Measurements from ENCODE around the gene CYB5D1.

Gene CYB5D1

DNA sequence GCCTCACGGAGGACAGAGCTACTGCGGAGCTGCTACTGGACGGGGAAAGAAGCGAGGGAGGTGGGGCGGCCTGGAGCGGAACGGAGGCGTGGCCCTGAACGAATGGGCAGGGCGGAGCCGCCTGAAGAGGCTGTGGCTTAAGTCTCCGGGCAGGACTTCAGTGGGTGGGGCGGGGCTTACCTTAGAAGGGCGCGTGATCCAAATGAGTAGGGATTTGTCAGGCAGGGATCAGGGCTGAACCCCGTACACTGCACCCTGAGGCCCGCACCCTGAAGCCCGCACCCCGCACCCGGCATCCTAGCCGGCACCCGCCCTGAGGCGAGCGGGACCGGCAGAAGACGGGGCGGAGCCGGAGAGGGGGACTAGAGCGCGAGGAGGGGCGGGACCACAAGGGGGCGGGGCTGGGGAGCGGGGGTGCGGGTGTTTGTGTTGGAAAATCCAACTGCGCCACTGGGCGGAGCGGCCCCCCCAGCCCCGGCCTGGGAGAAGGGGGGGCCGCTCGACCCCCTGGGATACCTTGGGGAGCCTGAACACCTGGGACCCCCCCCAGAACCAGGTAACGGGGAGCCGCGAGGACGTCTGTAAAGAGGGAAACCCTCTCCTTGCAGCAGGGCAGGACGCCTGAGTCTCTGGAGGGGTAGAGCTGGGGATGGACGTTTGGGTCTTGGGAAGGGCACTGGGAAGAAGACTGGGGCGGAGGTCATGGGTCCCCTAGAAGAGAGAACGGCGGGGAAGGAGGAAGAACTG is 23.8 kb upstream of the CYB5D1 start, which contains the start of gene KDM6B:
Gene KDM6B, plus strand, starts transcription at position 423 of the 747 bp plus-strand sequence. CDS start 11,338 bp downstream, outside the sequence.
- peak; percentile 86 to 88 for DNase-seq

- DNase-seq: peak; percentile 46
Measured at GRCh38 chr17:7834542-7834956, 23.3 kb upstream of the CYB5D1 start.

GRCh38 chr17:7834957-7835813 is 22.6 kb upstream of the CYB5D1 start:
- peak; percentile 84 to 91 for DNase-seq

- DNase-seq: peak; percentile 38 to 49
Measured at GRCh38 chr17:7835814-7836595, 21.8 kb upstream of the CYB5D1 start.

DNA sequence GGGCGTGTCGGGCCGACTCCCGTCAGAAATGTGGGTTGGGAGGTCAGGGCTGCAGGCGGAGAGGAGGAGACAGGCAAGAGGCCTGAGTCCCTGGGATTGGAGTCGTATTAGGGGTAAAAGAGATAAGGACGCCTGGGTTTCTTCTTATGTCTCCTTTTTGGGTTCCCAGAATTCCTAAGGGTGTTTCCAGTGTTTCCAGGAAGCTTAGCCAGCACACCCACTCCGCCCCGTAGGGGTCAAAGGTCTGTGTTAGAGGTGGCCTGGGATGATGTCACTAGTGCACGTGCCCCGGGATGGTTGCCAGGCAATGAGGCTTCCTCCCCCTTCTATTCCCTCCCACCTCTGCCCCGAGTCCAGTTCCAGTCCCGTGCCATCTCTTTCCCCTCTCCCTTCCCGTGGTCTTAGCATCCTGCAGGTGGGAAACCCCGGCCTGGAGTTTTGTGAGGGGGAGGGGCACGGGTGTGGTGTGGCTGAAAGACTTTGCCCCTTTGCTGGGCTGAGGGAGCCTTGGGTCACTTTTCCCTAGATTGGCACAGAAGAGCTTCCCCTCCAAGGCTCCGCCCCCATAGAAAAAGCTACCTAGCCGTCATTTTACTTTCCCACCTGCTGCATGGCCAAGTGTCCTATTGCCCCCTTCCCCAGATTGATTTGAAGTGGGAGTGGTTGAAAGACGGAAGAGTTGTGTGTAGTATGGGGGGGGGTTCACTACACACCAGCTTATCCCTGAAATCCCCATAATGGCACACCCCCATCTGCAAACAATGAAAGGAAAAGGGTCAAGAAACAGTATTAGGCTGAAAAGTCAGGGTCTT is 21.0 kb upstream of the CYB5D1 start:
- peak; percentile 46 to 67 for DNase-seq

GRCh38 chr17:7837408-7838088 is 20.3 kb upstream of the CYB5D1 start:
- no peak for DNase-seq

DNA sequence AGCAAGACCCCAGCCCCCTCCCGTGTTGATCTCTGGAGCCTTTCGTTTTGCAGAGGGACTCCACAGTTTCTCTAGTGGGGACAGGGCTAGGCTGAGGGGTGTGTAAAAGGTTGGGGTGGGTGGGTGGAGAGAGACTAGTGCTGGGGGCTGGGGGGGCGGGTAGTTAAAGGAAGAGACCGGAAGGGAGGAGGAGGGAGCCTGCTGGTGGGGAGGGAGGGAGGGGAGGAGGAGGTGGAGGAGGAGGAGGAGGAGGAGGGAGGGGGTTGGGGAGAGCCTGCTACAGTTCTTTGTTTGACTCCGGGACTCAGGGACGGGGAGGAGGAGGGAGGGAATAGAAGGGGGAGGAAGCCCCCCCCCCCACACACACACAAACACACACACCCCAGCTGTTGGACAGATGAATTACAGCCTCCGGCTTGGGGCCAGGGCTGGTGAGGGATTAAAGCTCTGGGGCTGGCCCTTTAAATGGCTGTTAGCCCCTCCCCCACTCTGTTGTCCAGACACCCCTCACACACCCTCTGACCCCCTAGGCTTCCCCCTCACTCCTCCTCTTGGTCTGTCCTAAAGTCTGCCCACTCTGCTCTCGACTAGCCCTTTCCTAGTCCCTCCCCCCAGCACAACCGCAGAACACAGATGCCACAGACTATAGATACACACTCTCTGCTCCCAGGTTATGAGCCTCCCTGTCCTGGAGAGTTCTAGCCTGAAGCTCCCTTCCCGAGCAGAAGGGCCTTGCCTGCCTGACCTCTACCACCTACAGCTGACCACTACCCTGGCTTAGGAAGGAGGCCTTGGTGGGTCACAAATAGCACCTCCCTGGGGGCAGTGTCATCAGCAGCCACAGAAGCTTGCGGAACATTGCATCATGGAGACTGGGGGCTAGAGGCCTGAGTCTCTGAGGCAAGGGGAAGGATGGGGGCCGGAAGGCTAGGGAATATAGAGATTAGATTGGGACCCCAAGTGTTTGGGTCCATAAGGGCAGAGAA is 19.4 kb upstream of the CYB5D1 start:
- peak; percentile 41 to 56 for DNase-seq

GRCh38 chr17:7839190-7839875 is 18.5 kb upstream of the CYB5D1 start:
- no peak for DNase-seq

- DNase-seq: no peak
Measured at GRCh38 chr17:7839876-7840261, 17.9 kb upstream of the CYB5D1 start.

GRCh38 chr17:7840441-7840840 is 17.4 kb upstream of the CYB5D1 start:
- no peak for DNase-seq

DNA sequence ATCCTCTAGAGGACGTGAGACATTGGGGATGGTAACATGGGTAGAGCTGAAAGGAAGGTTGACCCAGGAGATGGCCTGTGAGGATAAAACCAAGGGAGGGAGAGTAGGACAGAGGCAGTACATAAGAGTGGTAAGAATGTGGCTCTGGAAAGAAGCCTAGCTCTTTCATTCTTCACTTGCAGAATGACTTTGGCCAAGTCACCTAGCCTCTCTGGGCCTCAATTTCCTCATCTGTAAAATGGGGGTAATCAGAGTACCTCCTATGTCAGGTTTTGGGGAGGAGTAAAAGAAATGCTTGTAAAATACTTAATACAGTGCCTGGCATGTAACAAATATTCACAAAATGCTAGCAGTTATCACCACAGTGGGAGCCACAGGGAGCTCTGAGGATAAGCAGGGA is 16.9 kb upstream of the CYB5D1 start:
- no peak for DNase-seq

GRCh38 chr17:7841396-7841914 is 16.3 kb upstream of the CYB5D1 start:
- peak; percentile 97 to 99 for DNase-seq

GRCh38 chr17:7841915-7842379 is 15.9 kb upstream of the CYB5D1 start:
- peak; percentile 87 to 92 for DNase-seq

GRCh38 chr17:7842380-7843256 is 15.2 kb upstream of the CYB5D1 start:
- peak; percentile 99 for DNase-seq

GRCh38 chr17:7843257-7843535 is 14.6 kb upstream of the CYB5D1 start:
- DNase-seq: no peak

DNA sequence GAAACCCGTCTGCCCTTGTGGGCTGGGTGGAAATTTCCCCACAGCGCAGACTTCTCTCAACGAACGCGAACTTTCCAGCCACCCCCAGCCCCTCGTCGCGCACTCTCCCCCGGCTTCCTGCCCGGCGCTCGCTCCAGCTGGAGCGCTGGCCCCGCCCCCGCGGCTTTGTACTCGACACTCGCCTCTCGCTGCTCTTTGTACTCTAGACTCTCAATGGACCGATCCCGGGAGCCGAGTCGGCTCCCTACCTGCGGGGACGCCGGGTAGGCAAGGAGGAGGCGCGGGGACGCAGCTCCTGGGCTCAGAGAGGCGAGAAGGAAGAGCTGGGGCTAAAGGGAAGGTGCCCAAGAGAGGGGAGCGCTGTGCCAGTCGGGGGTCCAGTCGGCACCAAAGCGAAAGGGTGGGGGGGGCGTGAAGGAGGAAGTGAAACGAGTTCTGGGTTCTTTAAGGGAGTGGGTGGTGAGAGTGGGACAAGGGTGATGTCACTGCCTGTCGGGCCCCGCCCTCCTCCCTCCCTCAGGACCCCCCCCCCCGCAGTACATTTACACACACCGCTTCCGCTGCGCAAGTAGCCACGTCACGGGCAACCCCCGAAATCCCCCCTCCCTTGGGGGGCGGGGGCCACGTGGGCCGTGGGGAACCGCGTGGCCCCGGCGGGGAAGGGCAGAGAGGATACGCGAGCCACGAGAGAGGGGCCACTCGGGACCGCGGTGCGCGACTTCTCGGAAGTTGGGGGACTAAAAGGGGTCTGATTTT is 14.1 kb upstream of the CYB5D1 start:
- peak; percentile 94 to 95 for DNase-seq

DNA sequence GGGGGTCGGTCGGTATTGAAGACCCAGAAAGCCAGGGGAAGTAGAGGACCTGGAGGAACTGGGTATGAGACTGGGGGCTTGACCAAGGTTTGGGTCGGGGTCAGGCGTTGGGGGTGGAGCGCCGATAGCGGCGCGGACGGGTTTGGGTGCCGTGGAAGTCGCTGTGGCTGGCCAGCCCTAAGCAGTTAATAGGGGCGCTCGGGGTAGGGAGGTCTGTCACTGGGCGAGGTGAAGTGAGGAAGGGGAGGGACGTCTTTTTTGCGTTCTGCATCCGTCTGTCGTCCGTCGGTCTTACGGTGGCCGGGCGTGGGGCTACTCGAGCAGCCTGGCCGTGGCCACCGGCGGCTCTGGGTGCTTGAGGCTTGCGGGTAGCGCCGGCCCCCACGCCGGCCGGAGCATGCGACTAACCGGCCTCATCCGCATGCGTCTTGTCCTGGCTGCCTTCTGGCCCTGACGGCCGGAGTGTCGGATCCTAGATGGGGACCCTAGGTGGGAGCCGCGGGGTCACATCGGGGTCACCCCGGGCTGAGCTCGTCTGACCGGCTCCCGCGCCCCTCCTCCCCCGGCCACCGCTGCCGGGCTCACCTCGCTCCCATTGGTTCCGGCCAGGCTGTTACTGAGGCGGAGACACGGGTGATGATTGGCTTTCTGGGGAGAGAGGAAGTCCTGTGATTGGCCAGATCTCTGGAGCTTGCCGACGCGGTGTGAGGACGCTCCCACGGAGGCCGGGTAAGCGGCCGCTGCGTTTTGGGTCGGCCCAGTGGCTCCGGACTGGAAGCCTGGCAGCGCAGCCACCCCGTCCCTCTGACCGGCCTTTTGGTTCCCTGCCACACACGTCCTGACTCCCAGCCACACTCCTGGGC is 13.3 kb upstream of the CYB5D1 start:
- peak; percentile 73 to 80 for DNase-seq

Measured in activated CD4-positive, alpha-beta T cell treated with anti-CD3 and anti-CD28 coated beads for 4 hours (primary cell).